Naive thymus-derived CD4-positive, alpha-beta T cell (primary cell): ENCODE measurements around the gene MPRIP. TPM values are rescaled to one million over a fixed set of nuclear protein-coding genes. Genes with fewer than 3 reads are reported as not detected.

Source experiments
- ATAC-seq: fragments of 150-1000 bp; cut with Tn5 transposase; 2 replicates; pipeline ENCODE4 v1.10.0; 2021; ENCODE audit warnings: mild to moderate bottlenecking, moderate library complexity
- CTCF ChIA-PET: fragments of 350-600 bp; sonication (Branson Sonifier 250); formaldehyde crosslinking; loops from one replicate; lab custom pipeline; 2021; ENCODE audit warnings: antibody characterized with exemption; lab: Charles Lee
- POLR2A ChIA-PET: fragments of 350-600 bp; sonication (Branson Sonifier 250); formaldehyde crosslinking; loops from one replicate; lab custom pipeline; 2021; ENCODE audit warnings: antibody characterized with exemption, inconsistent platforms; lab: Charles Lee
- DNase-seq, 9 donors: peaks; one replicate each; pipeline versions ENCODE4 v3.0.0 to v3.0.0-alpha.2; 2020 to 2022; ENCODE audit warnings: mixed read lengths in 1 of 9
- H3K27ac ChIP-seq: one replicate; pipeline ENCODE4 v1.7.0; 2013; ENCODE audit warnings: mild to moderate bottlenecking, low read depth, low read length, moderate library complexity
- H3K27me3 ChIP-seq, 2 donors: one replicate each; pipeline ENCODE4 v1.7.0; 2013; ENCODE audit warnings: low read length in 2 of 2, mild to moderate bottlenecking in 2 of 2, moderate library complexity in 2 of 2; ENCODE audit not compliant: control insufficient read depth in 2 of 2, insufficient read depth in 2 of 2
- H3K36me3 ChIP-seq, 3 experiments: 1 replicate in 2 of 3; 2 replicates in 1 of 3; pipeline ENCODE4 v1.7.0; 2013; ENCODE audit warnings: low read length in 3 of 3, mild to moderate bottlenecking in 3 of 3, moderate library complexity in 1 of 3; ENCODE audit not compliant: insufficient read depth in 3 of 3, control insufficient read depth in 2 of 3
- H3K4me1 ChIP-seq, 2 donors: one replicate each; pipeline ENCODE4 v1.7.0; 2013; ENCODE audit warnings: low read length in 2 of 2, mild to moderate bottlenecking in 2 of 2, moderate library complexity in 1 of 2; ENCODE audit not compliant: control insufficient read depth in 2 of 2, insufficient read depth in 2 of 2
- H3K4me3 ChIP-seq: 2 replicates; pipeline ENCODE4 v1.7.0; 2013; ENCODE audit warnings: mild to moderate bottlenecking, low read length
- H3K9me3 ChIP-seq, 3 experiments: 1 replicate in 2 of 3; 2 replicates in 1 of 3; pipeline ENCODE4 v1.7.0; 2013; ENCODE audit warnings: low read length in 3 of 3; ENCODE audit not compliant: control insufficient read depth in 2 of 3
- H3K27ac Mint-ChIP-seq, 9 donors: one replicate each; pipeline ENCODE4 v1.8.0; 2020 to 2022; ENCODE audit warnings: mixed read lengths in 9 of 9, mild to moderate bottlenecking in 8 of 9, moderate library complexity in 5 of 9, inconsistent platforms in 2 of 9
- H3K27me3 Mint-ChIP-seq, 5 donors: one replicate each; pipeline ENCODE4 v1.8.0; 2021 to 2022; ENCODE audit warnings: mixed read lengths in 5 of 5, mild to moderate bottlenecking in 1 of 5
- H3K36me3 Mint-ChIP-seq, 5 donors: one replicate each; pipeline ENCODE4 v1.8.0; 2020 to 2022; ENCODE audit warnings: mixed read lengths in 5 of 5, mild to moderate bottlenecking in 3 of 5, inconsistent platforms in 1 of 5
- H3K4me1 Mint-ChIP-seq, 7 donors: one replicate each; pipeline ENCODE4 v1.8.0; 2020 to 2022; ENCODE audit warnings: mixed read lengths in 7 of 7, mild to moderate bottlenecking in 3 of 7, inconsistent platforms in 1 of 7
- H3K4me3 Mint-ChIP-seq, 10 donors: one replicate each; pipeline ENCODE4 v1.8.0; 2020 to 2022; ENCODE audit warnings: mild to moderate bottlenecking in 10 of 10, mixed read lengths in 10 of 10, moderate library complexity in 6 of 10, inconsistent platforms in 2 of 10
- H3K9me3 Mint-ChIP-seq, 11 donors: one replicate each; pipeline ENCODE4 v1.8.0; 2020 to 2022; ENCODE audit warnings: mixed read lengths in 11 of 11, mild to moderate bottlenecking in 4 of 11, inconsistent platforms in 1 of 11, moderate library complexity in 1 of 11
- intact Hi-C, 2 donors: fragments of 100-400 bp; cut with micrococcal nuclease; formaldehyde crosslinking; loops; one replicate each; pipeline ENCODE4 v1.15.1; 2023
- polyA plus RNA-seq, 2 donors: library from polyadenylated mRNA; unstranded; fragments of 300-500 nt; fragmentation: Illumina TruSeq; gene quantifications; one replicate each; pipeline ENCODE4 v1.2.3, GENCODE V29; 2021
- total RNA-seq, 6 experiments: library from RNA in 5 of 6; stranded (reverse) in 5 of 6; gene quantifications; 1 replicate in 5 of 6; 2 replicates in 1 of 6; pipeline ENCODE4 v1.2.3 and lab custom pipeline; 2021 to 2026

MPRIP gene
- total and polyA plus RNA-seq, 7 experiments from 2014 or later, result 18.6 to 259 (median 196) TPM

GRCh38 chr17:17066021-17066420 is 23.8 kb downstream of the MPRIP start:
- no peak overlapping the region for H3K4me3 ChIP-seq
- Mint-ChIP-seq H3K4me3 (peak overlapping the region in 2 of 10 donors; percentile 1 to 30), H3K27ac (peak overlapping the region in 2 of 9 donors; percentile 1 to 20), H3K9me3 (peaks cover 0 to 13% (median 4%) of the 10 kb centered on the region in 11 donors), H3K27me3 (no peaks in the 10 kb centered on the region), H3K36me3 (peaks cover 9 to 32% (median 15%) of the 10 kb centered on the region in 5 donors), H3K4me1 (peaks cover 28 to 82% (median 77%) of the 10 kb centered on the region in 7 donors)
- H3K27ac ChIP-seq, result no peak overlapping the region
- peaks cover 0 to 7% (median 0%) of the 10 kb centered on the region in 3 experiments for H3K9me3 ChIP-seq
- ChIA-PET POLR2A (no interaction called here), CTCF (no interaction called here)
- intact Hi-C loops, result no loop called here
- no peak for DNase-seq
- peaks cover 0 to 4% (median 0%) of the 10 kb centered on the region in 3 experiments for H3K36me3 ChIP-seq
- H3K27me3 ChIP-seq, result no peaks in the 10 kb centered on the region
- H3K4me1 ChIP-seq, result peaks cover 9 to 18% of the 10 kb centered on the region in 2 donors
- ATAC-seq, result no peak

GRCh38 chr17:17067257-17067656 is 25.0 kb downstream of the MPRIP start:
- no peak overlapping the region for H3K27ac ChIP-seq
- peaks cover 9 to 34% (median 15%) of the 10 kb centered on the region in 5 donors for H3K36me3 Mint-ChIP-seq
- H3K27me3 ChIP-seq, result no peaks in the 10 kb centered on the region
- CTCF ChIA-PET, result no interaction called here
- ATAC-seq, result no peak
- H3K4me1 Mint-ChIP-seq, result peaks cover 32 to 87% (median 80%) of the 10 kb centered on the region in 7 donors
- H3K4me1 ChIP-seq, result peaks cover 9 to 25% of the 10 kb centered on the region in 2 donors
- H3K4me3 Mint-ChIP-seq, result no peak overlapping the region
- intact Hi-C loops, result no loop called here
- no peaks in the 10 kb centered on the region for H3K27me3 Mint-ChIP-seq
- no peak for DNase-seq
- H3K36me3 ChIP-seq, result peaks cover 0 to 9% (median 0%) of the 10 kb centered on the region in 3 experiments
- peaks cover 0 to 13% (median 4%) of the 10 kb centered on the region in 11 donors for H3K9me3 Mint-ChIP-seq
- no peak overlapping the region for H3K4me3 ChIP-seq
- POLR2A ChIA-PET, result no interaction called here
- peaks cover 0 to 7% (median 0%) of the 10 kb centered on the region in 3 experiments for H3K9me3 ChIP-seq
- peak overlapping the region in 2 of 9 donors; percentile 9 to 26 for H3K27ac Mint-ChIP-seq

- Histone ChIP-seq H3K9me3 (peaks cover 0 to 7% (median 0%) of the 10 kb centered on the region in 3 experiments), H3K27me3 (no peaks in the 10 kb centered on the region), H3K4me1 (peaks cover 0 to 24% of the 10 kb centered on the region in 2 donors), H3K4me3 (no peak overlapping the region), H3K27ac (no peak overlapping the region), H3K36me3 (peaks cover 0 to 14% (median 0%) of the 10 kb centered on the region in 3 experiments)
- Mint-ChIP-seq H3K4me1 (peaks cover 39 to 88% (median 79%) of the 10 kb centered on the region in 7 donors), H3K27me3 (no peaks in the 10 kb centered on the region), H3K27ac (peak overlapping the region in 1 of 9 donors; percentile 60), H3K9me3 (peaks cover 0 to 13% (median 4%) of the 10 kb centered on the region in 11 donors), H3K36me3 (peaks cover 11 to 34% (median 15%) of the 10 kb centered on the region in 5 donors), H3K4me3 (no peak overlapping the region)
- ATAC-seq (no peak), DNase-seq (no peak)
- ChIA-PET POLR2A (no interaction called here), CTCF (no interaction called here)
- intact Hi-C loops, result no loop called here
These were observed 27.6 kb downstream of the MPRIP start for GRCh38 chr17:17069849-17070248.

- Mint-ChIP-seq H3K36me3 (peaks cover 11 to 34% (median 15%) of the 10 kb centered on the region in 5 donors), H3K4me3 (peak overlapping the region in 1 of 10 donors; percentile 9), H3K27me3 (no peaks in the 10 kb centered on the region), H3K9me3 (peaks cover 0 to 13% (median 4%) of the 10 kb centered on the region in 11 donors), H3K27ac (peak overlapping the region in 1 of 9 donors; percentile 51), H3K4me1 (peaks cover 44 to 87% (median 78%) of the 10 kb centered on the region in 7 donors)
- Histone ChIP-seq H3K36me3 (peaks cover 0 to 17% (median 0%) of the 10 kb centered on the region in 3 experiments), H3K9me3 (peaks cover 0 to 7% (median 0%) of the 10 kb centered on the region in 3 experiments), H3K4me3 (no peak overlapping the region), H3K4me1 (peaks cover 5 to 21% of the 10 kb centered on the region in 2 donors), H3K27me3 (no peaks in the 10 kb centered on the region), H3K27ac (no peak overlapping the region)
- CTCF ChIA-PET, result no interaction called here
- intact Hi-C loops, result no loop called here
- DNase-seq (no peak), ATAC-seq (no peak)
- POLR2A ChIA-PET, result interaction anchor here (1.1 kb wide), 1 partner anchor 17 kb away, joined by 3 read pairs; no protein-coding TSS in a partner anchor
These were observed 28.7 kb downstream of the MPRIP start for GRCh38 chr17:17070931-17071330.

- Histone ChIP-seq H3K9me3 (peaks cover 0 to 7% (median 0%) of the 10 kb centered on the region in 3 experiments), H3K36me3 (peaks cover 0 to 19% (median 0%) of the 10 kb centered on the region in 3 experiments), H3K27ac (no peak overlapping the region), H3K4me1 (peaks cover 5 to 18% of the 10 kb centered on the region in 2 donors), H3K27me3 (no peaks in the 10 kb centered on the region), H3K4me3 (no peak overlapping the region)
- H3K4me3 Mint-ChIP-seq, result peak overlapping the region in 3 of 10 donors; percentile 9 to 34 (median 28)
- H3K27me3 Mint-ChIP-seq, result no peaks in the 10 kb centered on the region
- peaks cover 11 to 39% (median 15%) of the 10 kb centered on the region in 5 donors for H3K36me3 Mint-ChIP-seq
- DNase-seq (no peak), ATAC-seq (no peak)
- intact Hi-C loops, result no loop called here
- peaks cover 0 to 13% (median 4%) of the 10 kb centered on the region in 11 donors for H3K9me3 Mint-ChIP-seq
- peaks cover 45 to 85% (median 77%) of the 10 kb centered on the region in 7 donors for H3K4me1 Mint-ChIP-seq
- H3K27ac Mint-ChIP-seq, result peak overlapping the region in 4 of 9 donors; percentile 31 to 51 (median 39)
- ChIA-PET CTCF (no interaction called here), POLR2A (interaction anchor here (1.1 kb wide), 1 partner anchor 18 kb away, joined by 3 read pairs; no protein-coding TSS in a partner anchor)
These were observed 29.5 kb downstream of the MPRIP start for GRCh38 chr17:17071531-17072360.

GRCh38 chr17:17072546-17072945 is 30.3 kb downstream of the MPRIP start:
- H3K4me3 Mint-ChIP-seq, result peak overlapping the region in 2 of 10 donors; percentile 34 to 37
- H3K9me3 ChIP-seq, result peaks cover 0 to 7% (median 0%) of the 10 kb centered on the region in 3 experiments

More at GRCh38 chr17:17072546-17072945, 30.3 kb downstream of the MPRIP start:
- Mint-ChIP-seq H3K9me3 (peaks cover 0 to 13% (median 4%) of the 10 kb centered on the region in 11 donors), H3K27me3 (no peaks in the 10 kb centered on the region), H3K36me3 (peaks cover 11 to 44% (median 18%) of the 10 kb centered on the region in 5 donors), H3K4me1 (peaks cover 41 to 78% (median 69%) of the 10 kb centered on the region in 7 donors), H3K27ac (peak overlapping the region in 3 of 9 donors; percentile 46 to 77 (median 51))
- peaks cover 5 to 18% of the 10 kb centered on the region in 2 donors for H3K4me1 ChIP-seq
- H3K27ac ChIP-seq, result no peak overlapping the region
- ChIA-PET CTCF (no interaction called here), POLR2A (no interaction called here)
- intact Hi-C loops, result no loop called here
- H3K27me3 ChIP-seq, result no peaks in the 10 kb centered on the region
- no peak overlapping the region for H3K4me3 ChIP-seq
- DNase-seq, result no peak
- peaks cover 0 to 25% (median 0%) of the 10 kb centered on the region in 3 experiments for H3K36me3 ChIP-seq
- no peak for ATAC-seq
